K562 (cell line): ENCODE results near the gene DBP. TPM values are rescaled to one million over a fixed set of nuclear protein-coding genes. Genes with fewer than 3 reads are reported as not detected.

Source experiments
- ATAC-seq: fragments of 200-7000 bp; cut with Tn5 transposase; 3 replicates; pipeline ENCODE4 v1.9.1; 2020; ENCODE audit warnings: moderate library complexity
- BruUV-seq: library from RNA; stranded (reverse); fragments of 400-500 nt; replicated peaks from 2 replicates; lab custom pipeline; 2021; lab: Mats Ljungman, UMichigan
- CTCF ChIA-PET: fragments of 300-600 bp; formaldehyde crosslinking; extraction: SDS; loops from one replicate; lab custom pipeline; 2021; ENCODE audit warnings: low intra/inter-chr PET ratio; lab: Yijun Ruan, JAX
- POLR2A ChIA-PET: fragments of 300-600, 350-650 bp; sonication (Branson Sonifier 250); formaldehyde crosslinking; extraction: SDS; loops from one replicate; lab custom pipeline; 2021; ENCODE audit warnings: antibody characterized with exemption, inconsistent platforms; lab: Yijun Ruan, JAX
- DNase-seq, 4 experiments: peaks; one replicate each; pipeline versions ENCODE4 v3.0.0 to v3.0.0-alpha.2; 2011 to 2018; ENCODE audit warnings: low spot score in 3 of 4, mixed read lengths in 3 of 4; ENCODE audit errors: extremely low read depth in 1 of 4
- FAIRE-seq: peaks from 2 replicates; lab custom pipeline; 2011; peaks lifted over from hg19 to GRCh38; lab: Jason Lieb, UNC
- H2AFZ ChIP-seq: 2 replicates; pipeline ENCODE4 v1.6.0; 2011; ENCODE audit warnings: low read depth, low read length, control low read depth, inconsistent platforms
- H3K27ac ChIP-seq: fragments of 200-600 bp; 3 replicates; pipeline ENCODE4 v1.8.0; 2011; ENCODE audit warnings: low read depth, mild to moderate bottlenecking, control low read depth, inconsistent platforms, low read length, moderate library complexity, mixed read lengths; ENCODE audit errors: extremely low read depth
- H3K27me3 ChIP-seq, 2 experiments: fragments of 300-600 bp in 1 of 2; 2 replicates in 1 of 2; 3 replicates in 1 of 2; pipeline versions ENCODE4 v1.6.0 to v1.8.0; 2011; ENCODE audit warnings: inconsistent platforms in 2 of 2, low read length in 2 of 2, mild to moderate bottlenecking in 1 of 2, mixed read lengths in 1 of 2, moderate library complexity in 1 of 2; ENCODE audit not compliant: control insufficient read depth in 2 of 2, insufficient read depth in 2 of 2
- H3K36me3 ChIP-seq: fragments of 300-600 bp; 3 replicates; pipeline ENCODE4 v1.8.0; 2011; ENCODE audit warnings: mild to moderate bottlenecking, low read length, inconsistent platforms; ENCODE audit not compliant: control insufficient read depth, insufficient read depth
- H3K4me1 ChIP-seq, 2 experiments: fragments of 200-600 bp in 1 of 2; replicated peaks in 1 of 2; 2 replicates in 1 of 2; 3 replicates in 1 of 2; pipeline versions ENCODE4 v1.5.1 to v1.8.0; 2011; ENCODE audit warnings: inconsistent platforms in 2 of 2, low read length in 2 of 2, mild to moderate bottlenecking in 1 of 2, mixed read lengths in 1 of 2, moderate library complexity in 1 of 2; ENCODE audit not compliant: control insufficient read depth in 2 of 2, insufficient read depth in 2 of 2
- H3K4me2 ChIP-seq: 2 replicates; pipeline ENCODE4 v1.6.1; 2011; ENCODE audit warnings: low read length, control low read depth, inconsistent platforms, mixed read lengths; ENCODE audit not compliant: insufficient read depth
- H3K4me3 ChIP-seq: fragments of 200-600 bp; sonication (generic), shearing (Covaris generic); 2 replicates; pipeline ENCODE4 v1.5.1; 2016; ENCODE audit warnings: control low read depth, inconsistent platforms
- H3K79me2 ChIP-seq: fragments of 200-600 bp; 3 replicates; pipeline ENCODE4 v1.8.0; 2011; ENCODE audit warnings: low read length, inconsistent platforms; ENCODE audit not compliant: control insufficient read depth, insufficient read depth
- H3K9ac ChIP-seq, 2 experiments: 2 replicates each; pipeline versions ENCODE4 v1.6.0 to v1.6.1; 2011; ENCODE audit warnings: low read depth in 2 of 2, low read length in 2 of 2, control low read depth in 1 of 2, inconsistent platforms in 1 of 2, mild to moderate bottlenecking in 1 of 2, mixed read lengths in 1 of 2; ENCODE audit not compliant: insufficient read depth in 1 of 2
- H3K9me1 ChIP-seq: one replicate; pipeline ENCODE4 v1.6.0; 2011; ENCODE audit warnings: inconsistent platforms, mild to moderate bottlenecking, low read length, moderate library complexity; ENCODE audit not compliant: control insufficient read depth, insufficient read depth
- H3K9me3 ChIP-seq: replicated peaks from 2 replicates; pipeline ENCODE4 v1.5.1; 2011; ENCODE audit warnings: low read depth, low read length, inconsistent platforms; ENCODE audit not compliant: control insufficient read depth, insufficient read depth
- H4K20me1 ChIP-seq: replicated peaks from 2 replicates; pipeline ENCODE4 v1.6.1; 2011; ENCODE audit warnings: low read length, inconsistent platforms, mixed read lengths; ENCODE audit not compliant: control insufficient read depth, insufficient read depth
- CBFA2T3 ChIP-seq: fragments of 450-650 bp; IDR thresholded peaks from 2 replicates; pipeline ENCODE4 v1.6.1; 2017
- KDM1A ChIP-seq, 2 experiments: fragments of 450-650 bp; IDR thresholded peaks; 2 replicates each; pipeline ENCODE4 v1.6.1; 2016; ENCODE audit warnings: mild to moderate bottlenecking in 2 of 2
- MEIS2 ChIP-seq: fragments of 450-650 bp; IDR thresholded peaks from 2 replicates; pipeline ENCODE4 v1.6.1; 2014; ENCODE audit warnings: mild to moderate bottlenecking; ENCODE audit not compliant: partially characterized antibody
- PHF21A ChIP-seq: fragments of 450-650 bp; IDR thresholded peaks from 2 replicates; pipeline ENCODE4 v1.6.1; 2017; ENCODE audit warnings: low read depth, borderline replicate concordance
- SOX6 ChIP-seq: fragments of 450-650 bp; IDR thresholded peaks from 2 replicates; pipeline ENCODE4 v1.6.1; 2014; ENCODE audit warnings: mild to moderate bottlenecking
- SRF ChIP-seq, 2 experiments: fragments of 250-450, 450-650 bp in 1 of 2; sonication (Bioruptor Pico) in 1 of 2; sonication (generic) in 1 of 2; formaldehyde crosslinking; IDR thresholded peaks; 2 replicates each; pipeline versions ENCODE4 v1.5.0 to v1.5.1; 2020 to 2022; ENCODE audit warnings: mild to moderate bottlenecking in 1 of 2, missing genetic modification reagents in 1 of 2
- STAT5B ChIP-seq: fragments of 250-450 bp; sonication (Bioruptor Pico); IDR thresholded peaks from 2 replicates; pipeline ENCODE4 v1.8.0; 2021; ENCODE audit warnings: mild to moderate bottlenecking, inconsistent platforms
- ZNF121 ChIP-seq: sonication (generic); formaldehyde crosslinking; conservative IDR thresholded peaks from 2 replicates; pipeline ENCODE4 v1.8.0; 2022; ENCODE audit warnings: missing genetic modification reagents
- WGBS: fragments of 100-300 bp; shearing (Covaris generic); methylation state at CpG from one replicate; pipeline ENCODE4 v1.1.6; 2016; ENCODE audit warnings: low coverage, mixed read lengths; ENCODE audit not compliant: insufficient coverage; ENCODE audit errors: missing lambda C conversion rate; 5-methylcytosine and 5-hydroxymethylcytosine counted together
- in situ Hi-C: fragments of 300-500 bp; cut with MboI; formaldehyde crosslinking; loops from 4 replicates; pipeline ENCODE4 v1.15.0; 2018; ENCODE audit warnings: inconsistent platforms, mixed read lengths
- intact Hi-C: fragments of 100-400 bp; cut with micrococcal nuclease; formaldehyde crosslinking; loops from 2 replicates; pipeline ENCODE4 v1.14.2; 2022
- polyA plus RNA-seq, 8 experiments: library from polyadenylated mRNA; depleted of rRNA in 4 of 8; stranded (reverse) in 5 of 8; unstranded in 3 of 8; fragments of >200 nt; fragmentation: Nextera tagmentation in 2 of 8; fragmentation: Illumina TruSeq in 1 of 8; extraction: Ambion mirVana in 2 of 8; extraction: Trizol in 1 of 8; gene quantifications; 2 replicates each; pipeline versions ENCODE4 v1.2.1 to v1.2.3, GENCODE V29; 2011 to 2014; ENCODE audit warnings: inconsistent platforms in 1 of 8, missing spikeins in 1 of 8
- total RNA-seq, 7 experiments: library from RNA; depleted of rRNA in 6 of 7; stranded (reverse); fragments of >200 nt in 6 of 7; fragmentation: Illumina TruSeq in 2 of 7; extraction: Trizol in 2 of 7; gene quantifications; 2 replicates each; pipeline versions ENCODE4 v1.2.1 to v1.2.3, GENCODE V29; 2011 to 2021; ENCODE audit warnings: low replicate concordance in 1 of 7
- TF ChIP-seq, protein P1 (sequence below), 2 experiments: fragments of 450-650 bp in 1 of 2; sonication (generic) in 1 of 2; formaldehyde crosslinking in 1 of 2; IDR thresholded peaks in 1 of 2; conservative IDR thresholded peaks in 1 of 2; 2 replicates each; pipeline versions ENCODE4 v1.6.1 to v1.8.1; 2016 to 2023; ENCODE audit warnings: mild to moderate bottlenecking in 2 of 2, moderate library complexity in 2 of 2, inconsistent platforms in 1 of 2, missing genetic modification reagents in 1 of 2
- TF ChIP-seq, protein P2 (sequence below), 2 experiments: fragments of 450-650 bp; formaldehyde crosslinking in 1 of 2; IDR thresholded peaks; 2 replicates each; pipeline versions ENCODE4 v1.4.0 to v1.6.1; 2014 to 2020; ENCODE audit warnings: mild to moderate bottlenecking in 2 of 2, borderline replicate concordance in 1 of 2, low read depth in 1 of 2

DBP gene
- total and polyA plus RNA-seq, 9 of the 15 experiments (the other 6 are each of a cell fraction or from before 2014, with no cell fraction given) = 0.25 to 5.5 (median 1.8) TPM

DNA sequence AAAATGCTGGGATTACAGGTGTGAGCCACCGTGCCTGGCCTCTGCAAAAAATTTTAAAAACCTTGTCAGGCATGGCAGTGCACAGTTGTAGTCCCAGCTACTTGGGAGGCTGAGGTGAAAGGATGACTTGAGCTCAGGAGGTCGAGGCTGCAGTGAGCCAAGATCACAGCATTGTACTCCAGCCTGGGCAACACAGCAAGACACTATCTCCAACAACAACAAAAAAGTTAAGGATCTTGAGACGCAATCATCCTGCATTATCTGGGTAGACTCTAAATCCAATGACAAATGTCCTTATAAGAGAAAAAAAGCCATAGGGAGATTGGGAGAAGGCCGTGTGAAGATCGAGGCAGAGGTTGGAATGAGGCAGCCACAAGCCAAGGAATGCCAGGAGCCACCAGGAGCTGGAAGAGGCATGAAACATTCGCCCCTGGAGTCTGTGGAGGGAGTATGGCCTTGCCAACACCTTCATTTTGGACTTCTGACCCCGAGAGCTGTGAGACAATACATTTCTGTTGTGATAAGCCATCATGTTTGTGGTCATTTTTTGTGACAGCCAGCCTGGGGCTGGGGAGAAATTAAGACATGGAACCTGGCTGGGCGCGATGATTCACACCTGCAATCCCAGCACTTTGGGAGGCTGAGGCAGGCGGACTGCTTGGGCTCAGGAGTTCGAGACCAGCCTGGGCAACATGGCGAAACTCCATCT lies 13.9 kb upstream of the DBP start:
- POLR2A ChIA-PET = interaction anchor here (0.7 kb wide), 1 partner anchor 90 kb away, joined by 3 read pairs; no protein-coding TSS in a partner anchor
- Histone ChIP-seq H3K27me3 (no peaks in the 10 kb centered on the region), H2AFZ (peak overlapping the region; percentile 24), H3K4me2 (no peak overlapping the region), H3K9ac (peak overlapping the region in 1 of 2 experiments; percentile 61; a peak in 1 of 4 replicates), H3K4me3 (no peak overlapping the region), H3K9me1 (no peaks in the 10 kb centered on the region), H3K79me2 (no peaks in the 10 kb centered on the region), H3K4me1 (peaks cover 21 to 62% of the 10 kb centered on the region in 2 experiments), H3K27ac (no peak overlapping the region), H3K36me3 (no peaks in the 10 kb centered on the region), H4K20me1 (no peaks in the 10 kb centered on the region), H3K9me3 (no peaks in the 10 kb centered on the region)
- 42% methylated on average over 12 of the region's 12 CpGs for WGBS
- no TSS peak for BruUV-seq
- FAIRE-seq = peak; percentile 65
- peak in 2 of 4 experiments; percentile 21 to 55 for DNase-seq
- intact Hi-C loops (no loop called here), in situ Hi-C loops (no loop called here)
- ATAC-seq = no peak
- CTCF ChIA-PET = interaction anchor here (0.6 kb wide), 1 partner anchor 133 kb away, joined by 6 read pairs; no protein-coding TSS in a partner anchor
- TF ChIP-seq, protein P1, sequence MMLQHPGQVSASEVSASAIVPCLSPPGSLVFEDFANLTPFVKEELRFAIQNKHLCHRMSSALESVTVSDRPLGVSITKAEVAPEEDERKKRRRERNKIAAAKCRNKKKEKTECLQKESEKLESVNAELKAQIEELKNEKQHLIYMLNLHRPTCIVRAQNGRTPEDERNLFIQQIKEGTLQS (IDR thresholded peaks at IDR 0.05) = peak; percentile 2; the same call in 1 of the 2 replicates
- TF ChIP-seq, protein P1 (CRISPR knock-in tag; conservative IDR thresholded peaks at IDR 0.05) = no peak
- TF ChIP-seq ZNF121 (CRISPR knock-in tag) (peak; percentile 94), CBFA2T3 (0 out of 2 replicates have a peak, but pooled peaks have one; percentile 8), MEIS2 (no peak), PHF21A (no peak), SRF (CRISPR knock-in tag; IDR thresholded peaks at IDR 0.05) (no peak), KDM1A (IDR thresholded peaks at IDR 0.05) (0 out of 4 replicates have a peak, but pooled peaks of 1 of the 2 experiments have one; percentile 43), SOX6 (peak; percentile 39; the same call in 1 of the 2 replicates), STAT5B (CRISPR knock-in tag) (no peak)
- TF ChIP-seq, protein P2, sequence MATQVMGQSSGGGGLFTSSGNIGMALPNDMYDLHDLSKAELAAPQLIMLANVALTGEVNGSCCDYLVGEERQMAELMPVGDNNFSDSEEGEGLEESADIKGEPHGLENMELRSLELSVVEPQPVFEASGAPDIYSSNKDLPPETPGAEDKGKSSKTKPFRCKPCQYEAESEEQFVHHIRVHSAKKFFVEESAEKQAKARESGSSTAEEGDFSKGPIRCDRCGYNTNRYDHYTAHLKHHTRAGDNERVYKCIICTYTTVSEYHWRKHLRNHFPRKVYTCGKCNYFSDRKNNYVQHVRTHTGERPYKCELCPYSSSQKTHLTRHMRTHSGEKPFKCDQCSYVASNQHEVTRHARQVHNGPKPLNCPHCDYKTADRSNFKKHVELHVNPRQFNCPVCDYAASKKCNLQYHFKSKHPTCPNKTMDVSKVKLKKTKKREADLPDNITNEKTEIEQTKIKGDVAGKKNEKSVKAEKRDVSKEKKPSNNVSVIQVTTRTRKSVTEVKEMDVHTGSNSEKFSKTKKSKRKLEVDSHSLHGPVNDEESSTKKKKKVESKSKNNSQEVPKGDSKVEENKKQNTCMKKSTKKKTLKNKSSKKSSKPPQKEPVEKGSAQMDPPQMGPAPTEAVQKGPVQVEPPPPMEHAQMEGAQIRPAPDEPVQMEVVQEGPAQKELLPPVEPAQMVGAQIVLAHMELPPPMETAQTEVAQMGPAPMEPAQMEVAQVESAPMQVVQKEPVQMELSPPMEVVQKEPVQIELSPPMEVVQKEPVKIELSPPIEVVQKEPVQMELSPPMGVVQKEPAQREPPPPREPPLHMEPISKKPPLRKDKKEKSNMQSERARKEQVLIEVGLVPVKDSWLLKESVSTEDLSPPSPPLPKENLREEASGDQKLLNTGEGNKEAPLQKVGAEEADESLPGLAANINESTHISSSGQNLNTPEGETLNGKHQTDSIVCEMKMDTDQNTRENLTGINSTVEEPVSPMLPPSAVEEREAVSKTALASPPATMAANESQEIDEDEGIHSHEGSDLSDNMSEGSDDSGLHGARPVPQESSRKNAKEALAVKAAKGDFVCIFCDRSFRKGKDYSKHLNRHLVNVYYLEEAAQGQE (IDR thresholded peaks at IDR 0.05; ENCODE audit: borderline replicate concordance) = no peak
- TF ChIP-seq, protein P2 (CRISPR knock-in tag; IDR thresholded peaks at IDR 0.05; ENCODE audit: low read depth) = no peak
